Panc1 (cell line): ENCODE data around the gene SLC39A8.

ENCODE experiments used
- POLR2AphosphoS5 ChIP-seq: IDR thresholded peaks from 2 replicates; pipeline ENCODE4 v1.6.1; 2012; ENCODE audit warnings: mild to moderate bottlenecking, low read depth, low read length, moderate library complexity
- REST ChIP-seq, 2 experiments: IDR thresholded peaks; 2 replicates each; pipeline ENCODE4 v1.6.1; 2011 to 2012; ENCODE audit warnings: low read depth in 2 of 2, control low read depth in 1 of 2, low read length in 1 of 2, mild to moderate bottlenecking in 1 of 2, moderate library complexity in 1 of 2; ENCODE audit not compliant: insufficient read depth in 1 of 2
- TCF7L2 ChIP-seq: IDR thresholded peaks from 2 replicates; pipeline ENCODE4 v1.6.1; 2011; ENCODE audit warnings: mild to moderate bottlenecking, low read depth, low read length, inconsistent platforms
- TF ChIP-seq, protein P1 (sequence below): fragments of 450-650 bp; IDR thresholded peaks from 2 replicates; pipeline ENCODE4 v1.5.1; 2017; ENCODE audit warnings: mild to moderate bottlenecking

DNA sequence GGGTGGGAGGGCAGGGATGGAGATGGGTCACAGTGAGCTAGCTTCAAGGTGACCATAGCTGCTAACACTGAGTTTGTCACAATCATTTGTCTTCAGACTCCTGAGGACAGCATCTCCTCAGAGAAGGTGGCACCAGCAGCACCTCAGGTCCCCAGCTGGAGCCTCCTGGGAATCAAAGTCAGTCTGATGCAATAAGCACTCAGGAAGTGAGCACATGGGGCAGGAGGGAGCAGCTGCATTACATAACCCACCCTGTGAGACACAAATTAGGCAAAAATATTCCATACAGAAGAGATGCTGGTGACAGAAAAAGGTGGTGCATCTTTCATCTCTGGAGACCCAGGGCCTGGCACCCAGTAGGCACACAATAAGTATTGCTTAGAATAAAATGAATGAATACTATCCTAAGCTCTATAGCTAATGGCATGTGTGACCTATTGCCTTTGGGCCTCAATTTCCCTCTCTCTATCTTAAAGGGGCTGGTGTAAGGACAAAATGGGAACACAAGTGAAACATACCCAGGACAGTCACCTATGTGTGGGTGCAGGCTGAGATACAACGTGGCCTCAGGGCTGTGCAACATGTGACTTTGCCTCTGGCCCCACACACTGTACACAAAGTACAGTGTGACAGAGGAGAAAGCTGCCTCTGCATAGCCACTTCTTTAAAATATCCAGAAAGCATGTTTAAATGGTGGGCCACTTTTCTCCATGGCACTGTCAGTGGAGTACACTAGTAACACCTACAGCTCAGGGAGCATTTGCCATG lies 37.1 kb downstream of the SLC39A8 start:
- no peak for TF ChIP-seq REST (IDR thresholded peaks at IDR 0.05; ENCODE audit: insufficient read depth in 1 of 2, low read depth in 2 of 2, low read length in 1 of 2)
- TF ChIP-seq, protein P1, sequence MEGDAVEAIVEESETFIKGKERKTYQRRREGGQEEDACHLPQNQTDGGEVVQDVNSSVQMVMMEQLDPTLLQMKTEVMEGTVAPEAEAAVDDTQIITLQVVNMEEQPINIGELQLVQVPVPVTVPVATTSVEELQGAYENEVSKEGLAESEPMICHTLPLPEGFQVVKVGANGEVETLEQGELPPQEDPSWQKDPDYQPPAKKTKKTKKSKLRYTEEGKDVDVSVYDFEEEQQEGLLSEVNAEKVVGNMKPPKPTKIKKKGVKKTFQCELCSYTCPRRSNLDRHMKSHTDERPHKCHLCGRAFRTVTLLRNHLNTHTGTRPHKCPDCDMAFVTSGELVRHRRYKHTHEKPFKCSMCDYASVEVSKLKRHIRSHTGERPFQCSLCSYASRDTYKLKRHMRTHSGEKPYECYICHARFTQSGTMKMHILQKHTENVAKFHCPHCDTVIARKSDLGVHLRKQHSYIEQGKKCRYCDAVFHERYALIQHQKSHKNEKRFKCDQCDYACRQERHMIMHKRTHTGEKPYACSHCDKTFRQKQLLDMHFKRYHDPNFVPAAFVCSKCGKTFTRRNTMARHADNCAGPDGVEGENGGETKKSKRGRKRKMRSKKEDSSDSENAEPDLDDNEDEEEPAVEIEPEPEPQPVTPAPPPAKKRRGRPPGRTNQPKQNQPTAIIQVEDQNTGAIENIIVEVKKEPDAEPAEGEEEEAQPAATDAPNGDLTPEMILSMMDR: no peak
- no peak for TF ChIP-seq TCF7L2
- no peak for TF ChIP-seq POLR2AphosphoS5
